HCT116 (cell line): ENCODE measurements around the gene BRAT1. TPM values are rescaled to one million over a fixed set of nuclear protein-coding genes. Genes with fewer than 3 reads are reported as not detected.

Experiments used
- ATAC-seq: fragments of 200-7000 bp; cut with Tn5 transposase; 2 replicates; pipeline ENCODE4 v1.9.1; 2020; ENCODE audit warnings: mild to moderate bottlenecking, moderate library complexity
- BruUV-seq: library from RNA; stranded (reverse); fragments of 400-500 nt; replicated peaks from 2 replicates; lab custom pipeline; 2021; lab: Mats Ljungman, UMichigan
- CTCF ChIA-PET: fragments of 300-600 bp; sonication (Branson Sonifier 250); formaldehyde crosslinking; loops from one replicate; lab custom pipeline; 2021; ENCODE audit warnings: antibody characterized with exemption; lab: Charles Lee
- POLR2A ChIA-PET: fragments of 300-600, 350-600 bp; sonication (Branson Sonifier 250); formaldehyde crosslinking; loops from one replicate; lab custom pipeline; 2021; ENCODE audit warnings: antibody characterized with exemption; lab: Charles Lee
- RAD21 ChIA-PET, 2 experiments: fragments of 300-600 bp; sonication (Branson Sonifier 250); formaldehyde crosslinking; loops; one replicate each; lab custom pipeline; 2023; ENCODE audit warnings: low total read pairs in 2 of 2; ENCODE audit not compliant: uncharacterized antibody in 2 of 2, unreplicated experiment in 2 of 2, low non-redundant PET in 1 of 2; lab: Charles Lee
- DNase-seq: peaks from one replicate; pipeline ENCODE4 v3.0.0-alpha.2; 2010; ENCODE audit warnings: low read depth, low spot score
- H2AFZ ChIP-seq: fragments of 200-600 bp; shearing (Covaris generic), sonication (generic); 2 replicates; pipeline ENCODE4 v1.6.1; 2017; ENCODE audit warnings: low read depth, mixed run types, mixed read lengths, antibody characterized with exemption, low read length; ENCODE audit not compliant: poor library complexity, severe bottlenecking
- H3K27ac ChIP-seq: 2 replicates; pipeline ENCODE4 v1.5.1; 2012; ENCODE audit warnings: low read depth, low read length
- H3K27me3 ChIP-seq: fragments of 200-600 bp; sonication (generic); 2 replicates; pipeline ENCODE4 v1.6.1; 2016; ENCODE audit warnings: mixed run types, low read length, mixed read lengths; ENCODE audit not compliant: insufficient read depth
- H3K36me3 ChIP-seq, 2 experiments: fragments of 200-500 bp in 1 of 2; fragments of 200-600 bp in 1 of 2; sonication (Bioruptor generic) in 1 of 2; sonication (generic) in 1 of 2; 2 replicates each; pipeline versions ENCODE4 v1.5.1 to v1.6.1; 2014 to 2016; ENCODE audit warnings: low read length in 2 of 2, inconsistent platforms in 1 of 2, mixed read lengths in 1 of 2, mixed run types in 1 of 2; ENCODE audit not compliant: insufficient read depth in 2 of 2, control insufficient read depth in 1 of 2
- H3K4me1 ChIP-seq, 2 experiments: fragments of 200-600 bp in 1 of 2; sonication (generic) in 1 of 2; 2 replicates each; pipeline versions ENCODE4 v1.5.1 to v1.6.1; 2012 to 2017; ENCODE audit warnings: low read length in 2 of 2, inconsistent platforms in 1 of 2, mild to moderate bottlenecking in 1 of 2, mixed read lengths in 1 of 2, mixed run types in 1 of 2, moderate library complexity in 1 of 2; ENCODE audit not compliant: insufficient read depth in 2 of 2, control insufficient read depth in 1 of 2
- H3K4me2 ChIP-seq: fragments of 200-600 bp; sonication (generic); 2 replicates; pipeline ENCODE4 v1.6.1; 2017; ENCODE audit warnings: mixed run types, low read length, mixed read lengths
- H3K4me3 ChIP-seq, 2 experiments: fragments of 200-600 bp in 1 of 2; sonication (generic) in 1 of 2; replicated peaks in 1 of 2; 2 replicates each; pipeline ENCODE4 v1.5.1; 2011 to 2016; ENCODE audit warnings: low read length in 2 of 2, control low read depth in 1 of 2, low read depth in 1 of 2, mild to moderate bottlenecking in 1 of 2, mixed read lengths in 1 of 2, mixed run types in 1 of 2
- H3K79me2 ChIP-seq: fragments of 200-600 bp; sonication (generic); 2 replicates; pipeline ENCODE4 v1.6.1; 2017; ENCODE audit warnings: mild to moderate bottlenecking, mixed run types, low read length, moderate library complexity, mixed read lengths; ENCODE audit not compliant: insufficient read depth
- H3K9ac ChIP-seq: fragments of 200-600 bp; sonication (generic); 2 replicates; pipeline ENCODE4 v1.6.1; 2016; ENCODE audit warnings: low read length, mixed read lengths
- H3K9me2 ChIP-seq: fragments of 200-600 bp; sonication (generic), shearing (Covaris generic); 2 replicates; pipeline ENCODE4 v1.6.1; 2017; ENCODE audit warnings: mixed run types, mild to moderate bottlenecking, moderate library complexity; ENCODE audit not compliant: insufficient read depth
- H3K9me3 ChIP-seq, 2 experiments: fragments of 200-500 bp in 1 of 2; fragments of 200-600 bp in 1 of 2; sonication (Bioruptor generic) in 1 of 2; sonication (generic) in 1 of 2; 2 replicates each; pipeline ENCODE4 v1.6.1; 2014 to 2017; ENCODE audit warnings: low read length in 2 of 2, mixed read lengths in 2 of 2, inconsistent platforms in 1 of 2, low read depth in 1 of 2, mild to moderate bottlenecking in 1 of 2, mixed run types in 1 of 2, moderate library complexity in 1 of 2; ENCODE audit not compliant: control insufficient read depth in 1 of 2, insufficient read depth in 1 of 2
- H4K20me1 ChIP-seq: fragments of 200-600 bp; sonication (generic), shearing (Covaris generic); 2 replicates; pipeline ENCODE4 v1.6.1; 2017; ENCODE audit warnings: mixed run types, mild to moderate bottlenecking, moderate library complexity; ENCODE audit not compliant: insufficient read depth
- CBX3 ChIP-seq: IDR thresholded peaks from 2 replicates; pipeline ENCODE4 v1.6.1; 2012; ENCODE audit warnings: low read depth
- EGR1 ChIP-seq: IDR thresholded peaks from 2 replicates; pipeline ENCODE4 v1.6.1; 2012; ENCODE audit warnings: low read depth
- ELF1 ChIP-seq: IDR thresholded peaks from 2 replicates; pipeline ENCODE4 v1.6.1; 2012; ENCODE audit warnings: low read depth, borderline replicate concordance
- EZH2 ChIP-seq: fragments of 200-600 bp; sonication (generic); IDR thresholded peaks from 2 replicates; pipeline ENCODE4 v1.6.1; 2017; ENCODE audit warnings: antibody characterized with exemption, mixed run types
- FOSL1 ChIP-seq: IDR thresholded peaks from 2 replicates; pipeline ENCODE4 v1.6.1; 2012; ENCODE audit warnings: low read depth
- JUND ChIP-seq: IDR thresholded peaks from 2 replicates; pipeline ENCODE4 v1.6.1; 2012
- POLR2A ChIP-seq: IDR thresholded peaks from 2 replicates; pipeline ENCODE4 v1.7.0; 2011; ENCODE audit warnings: borderline replicate concordance; ENCODE audit not compliant: insufficient read depth, insufficient read length; ENCODE audit errors: extremely low read depth
- POLR2AphosphoS5 ChIP-seq: IDR thresholded peaks from 2 replicates; pipeline ENCODE4 v1.6.1; 2011; ENCODE audit warnings: mild to moderate bottlenecking, low read depth, low read length, moderate library complexity
- SP1 ChIP-seq: IDR thresholded peaks from 2 replicates; pipeline ENCODE4 v1.6.1; 2012; ENCODE audit warnings: low read depth
- SRF ChIP-seq: IDR thresholded peaks from 2 replicates; pipeline ENCODE4 v1.6.1; 2012; ENCODE audit warnings: low read depth
- TCF7L2 ChIP-seq: IDR thresholded peaks from 2 replicates; pipeline ENCODE4 v1.7.0; 2011; ENCODE audit warnings: borderline replicate concordance, inconsistent platforms; ENCODE audit not compliant: insufficient read depth, insufficient read length; ENCODE audit errors: extremely low read depth
- YY1 ChIP-seq: IDR thresholded peaks from 2 replicates; pipeline ENCODE4 v1.6.1; 2011; ENCODE audit warnings: low read length, low read depth, moderate library complexity, mild to moderate bottlenecking; ENCODE audit not compliant: insufficient replicate concordance; ENCODE audit errors: extremely low read depth
- ZFX ChIP-seq: fragments of 450-650 bp; IDR thresholded peaks from 2 replicates; pipeline ENCODE4 v1.6.1; 2017
- intact Hi-C: fragments of 100-400 bp; cut with micrococcal nuclease; formaldehyde crosslinking; loops from 2 replicates; pipeline ENCODE4 v1.10.0; 2022
- total RNA-seq: library from RNA; stranded (reverse); gene quantifications from one replicate; pipeline ENCODE4 v1.2.1, GENCODE V29; 2021; ENCODE audit not compliant: unreplicated experiment
- TF ChIP-seq, protein P1 (sequence below): IDR thresholded peaks from 2 replicates; pipeline ENCODE4 v1.6.1; 2012

BRAT1 gene
- total RNA-seq, 1 experiment from 2014 or later: 47.6 TPM

- Histone ChIP-seq H3K9me2 (no peaks in the 10 kb centered on the region), H3K27ac (no peak overlapping the region), H2AFZ (no peak overlapping the region), H4K20me1 (no peaks in the 10 kb centered on the region), H3K9ac (no peak overlapping the region), H3K27me3 (no peaks in the 10 kb centered on the region), H3K4me2 (no peak overlapping the region), H3K36me3 (no peaks in the 10 kb centered on the region), H3K9me3 (no peaks in the 10 kb centered on the region), H3K79me2 (no peaks in the 10 kb centered on the region), H3K4me3 (no peak overlapping the region), H3K4me1 (no peaks in the 10 kb centered on the region)
- ChIA-PET RAD21 (no interaction called here), CTCF (no interaction called here), POLR2A (no interaction called here)
- no peak for TF ChIP-seq EGR1
- TF ChIP-seq CBX3: no peak
- no peak for TF ChIP-seq POLR2A
- no peak for TF ChIP-seq SP1
- TF ChIP-seq SRF: no peak
- no peak for TF ChIP-seq POLR2AphosphoS5
- TF ChIP-seq JUND: no peak
- no peak for TF ChIP-seq EZH2
- no peak for TF ChIP-seq ZFX
- TF ChIP-seq FOSL1: no peak
- TF ChIP-seq YY1: no peak
- no peak for TF ChIP-seq ELF1
- no peak for TF ChIP-seq TCF7L2
- TF ChIP-seq, protein P1, sequence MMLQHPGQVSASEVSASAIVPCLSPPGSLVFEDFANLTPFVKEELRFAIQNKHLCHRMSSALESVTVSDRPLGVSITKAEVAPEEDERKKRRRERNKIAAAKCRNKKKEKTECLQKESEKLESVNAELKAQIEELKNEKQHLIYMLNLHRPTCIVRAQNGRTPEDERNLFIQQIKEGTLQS: no peak
- ATAC-seq (no peak), DNase-seq (no peak)
- no TSS peak for BruUV-seq
- intact Hi-C loops: no loop called here
These were observed 49.4 kb upstream of the BRAT1 start for GRCh38 chr7:2604608-2605174.
